Panc1 (cell line): Measurements from ENCODE around the gene ELMO1. TPM values are rescaled to one million over a fixed set of nuclear protein-coding genes. Genes with fewer than 3 reads are reported as not detected.

ENCODE experiments used
- ATAC-seq: fragments of 200-7000 bp; cut with Tn5 transposase; 2 replicates; pipeline ENCODE4 v1.9.1; 2020; ENCODE audit warnings: mild to moderate bottlenecking, moderate library complexity
- BruUV-seq: library from RNA; stranded (reverse); fragments of 400-500 nt; replicated peaks from 2 replicates; lab custom pipeline; 2021; lab: Mats Ljungman, UMichigan
- CTCF ChIA-PET: fragments of 300-600 bp; sonication (Branson Sonifier 250); formaldehyde crosslinking; loops from one replicate; lab custom pipeline; 2022; ENCODE audit warnings: antibody characterized with exemption; lab: Charles Lee
- POLR2A ChIA-PET: fragments of 300-600 bp; sonication (Branson Sonifier 250); formaldehyde crosslinking; loops from one replicate; lab custom pipeline; 2022; ENCODE audit warnings: antibody characterized with exemption; lab: Charles Lee
- DNase-seq: peaks from one replicate; pipeline ENCODE4 v3.0.0-alpha.2; 2010; ENCODE audit warnings: low read depth, low spot score
- H3K27ac ChIP-seq: 2 replicates; pipeline ENCODE4 v1.5.1; 2011; ENCODE audit warnings: mild to moderate bottlenecking, low read length, inconsistent platforms
- H3K27me3 ChIP-seq: fragments of 200-500 bp; sonication (Bioruptor generic); 2 replicates; pipeline ENCODE4 v1.6.0; 2014; ENCODE audit warnings: low read length, inconsistent platforms; ENCODE audit not compliant: control insufficient read depth, insufficient read depth
- H3K36me3 ChIP-seq: fragments of 200-500 bp; sonication (Bioruptor generic); 2 replicates; pipeline ENCODE4 v1.5.1; 2014; ENCODE audit warnings: inconsistent platforms, mild to moderate bottlenecking, low read length, moderate library complexity; ENCODE audit not compliant: control insufficient read depth, insufficient read depth
- H3K4me1 ChIP-seq: 2 replicates; pipeline ENCODE4 v1.5.1; 2011; ENCODE audit warnings: inconsistent platforms, mild to moderate bottlenecking, low read length, moderate library complexity; ENCODE audit not compliant: control insufficient read depth, insufficient read depth
- H3K4me3 ChIP-seq, 2 experiments: 2 replicates each; pipeline ENCODE4 v1.5.1; 2011 to 2012; ENCODE audit warnings: low read depth in 2 of 2, low read length in 2 of 2, mild to moderate bottlenecking in 2 of 2, inconsistent platforms in 1 of 2, moderate library complexity in 1 of 2
- H3K9me3 ChIP-seq: fragments of 200-500 bp; sonication (Bioruptor generic); 2 replicates; pipeline ENCODE4 v1.5.1; 2014; ENCODE audit warnings: low read depth, mild to moderate bottlenecking, inconsistent platforms, low read length, moderate library complexity; ENCODE audit not compliant: control insufficient read depth, insufficient read depth
- CTCF ChIP-seq: fragments of 450-650 bp; IDR thresholded peaks from 2 replicates; pipeline ENCODE4 v1.5.1; 2017; ENCODE audit warnings: mild to moderate bottlenecking
- POLR2AphosphoS5 ChIP-seq: IDR thresholded peaks from 2 replicates; pipeline ENCODE4 v1.6.1; 2012; ENCODE audit warnings: mild to moderate bottlenecking, low read depth, low read length, moderate library complexity
- SIN3A ChIP-seq: IDR thresholded peaks from 2 replicates; pipeline ENCODE4 v1.6.1; 2012; ENCODE audit warnings: low read depth, mild to moderate bottlenecking, low read length, moderate library complexity, borderline replicate concordance; ENCODE audit not compliant: insufficient read depth
- TCF7L2 ChIP-seq: IDR thresholded peaks from 2 replicates; pipeline ENCODE4 v1.6.1; 2011; ENCODE audit warnings: mild to moderate bottlenecking, low read depth, low read length, inconsistent platforms
- in situ Hi-C: cut with HindIII; loops from 2 replicates; pipeline ENCODE4 v1.10.0; 2016; ENCODE audit warnings: low sequenced_read_pairs, low pct_unique_long_range_greater_than_20kb
- intact Hi-C: fragments of 100-400 bp; cut with micrococcal nuclease; formaldehyde crosslinking; loops from one replicate; pipeline ENCODE4 v1.10.0; 2022; ENCODE audit not compliant: unreplicated experiment
- total RNA-seq: library from RNA; stranded (reverse); gene quantifications from one replicate; pipeline ENCODE4 v1.2.1, GENCODE V29; 2021; ENCODE audit not compliant: unreplicated experiment
- TF ChIP-seq, protein P1 (sequence below), 2 experiments: IDR thresholded peaks; 2 replicates each; pipeline ENCODE4 v1.6.1; 2011 to 2012; ENCODE audit warnings: low read depth in 2 of 2, control low read depth in 1 of 2, low read length in 1 of 2, mild to moderate bottlenecking in 1 of 2, moderate library complexity in 1 of 2; ENCODE audit not compliant: insufficient read depth in 1 of 2

The ELMO1 gene
- total RNA-seq, 1 experiment from 2014 or later, result 0.80 TPM

DNA sequence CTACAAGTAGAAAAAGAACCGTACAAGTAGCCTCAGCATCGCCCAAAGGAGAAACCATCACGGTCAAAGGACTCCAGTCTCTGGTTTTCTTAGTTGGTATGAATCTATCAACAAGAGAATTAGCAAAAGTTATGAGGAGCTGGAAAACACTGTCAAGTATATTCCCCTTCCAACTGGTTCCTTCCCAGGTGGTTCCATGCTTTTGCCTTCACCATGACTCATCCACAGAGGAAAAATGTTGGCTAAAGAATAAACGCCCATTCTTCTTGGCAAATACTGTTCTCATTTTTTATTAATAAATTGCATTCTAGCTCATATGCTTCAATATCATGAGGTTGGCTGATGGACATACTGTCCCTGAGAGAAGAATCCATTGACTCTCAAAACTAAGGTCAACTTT, 6.4 kb downstream of the ELMO1 start:
- POLR2A ChIA-PET, result no interaction called here
- DNase-seq (no peak), ATAC-seq (no peak)
- Histone ChIP-seq H3K9me3 (no peaks in the 10 kb centered on the region), H3K27ac (no peak overlapping the region), H3K4me3 (no peak overlapping the region), H3K27me3 (no peaks in the 10 kb centered on the region), H3K36me3 (no peaks in the 10 kb centered on the region), H3K4me1 (no peaks in the 10 kb centered on the region)
- BruUV-seq, result no TSS peak
- intact Hi-C loops, result no loop called here
- CTCF ChIA-PET, result no interaction called here
- TF ChIP-seq SIN3A, result no peak
- no peak for TF ChIP-seq TCF7L2
- TF ChIP-seq, protein P1, sequence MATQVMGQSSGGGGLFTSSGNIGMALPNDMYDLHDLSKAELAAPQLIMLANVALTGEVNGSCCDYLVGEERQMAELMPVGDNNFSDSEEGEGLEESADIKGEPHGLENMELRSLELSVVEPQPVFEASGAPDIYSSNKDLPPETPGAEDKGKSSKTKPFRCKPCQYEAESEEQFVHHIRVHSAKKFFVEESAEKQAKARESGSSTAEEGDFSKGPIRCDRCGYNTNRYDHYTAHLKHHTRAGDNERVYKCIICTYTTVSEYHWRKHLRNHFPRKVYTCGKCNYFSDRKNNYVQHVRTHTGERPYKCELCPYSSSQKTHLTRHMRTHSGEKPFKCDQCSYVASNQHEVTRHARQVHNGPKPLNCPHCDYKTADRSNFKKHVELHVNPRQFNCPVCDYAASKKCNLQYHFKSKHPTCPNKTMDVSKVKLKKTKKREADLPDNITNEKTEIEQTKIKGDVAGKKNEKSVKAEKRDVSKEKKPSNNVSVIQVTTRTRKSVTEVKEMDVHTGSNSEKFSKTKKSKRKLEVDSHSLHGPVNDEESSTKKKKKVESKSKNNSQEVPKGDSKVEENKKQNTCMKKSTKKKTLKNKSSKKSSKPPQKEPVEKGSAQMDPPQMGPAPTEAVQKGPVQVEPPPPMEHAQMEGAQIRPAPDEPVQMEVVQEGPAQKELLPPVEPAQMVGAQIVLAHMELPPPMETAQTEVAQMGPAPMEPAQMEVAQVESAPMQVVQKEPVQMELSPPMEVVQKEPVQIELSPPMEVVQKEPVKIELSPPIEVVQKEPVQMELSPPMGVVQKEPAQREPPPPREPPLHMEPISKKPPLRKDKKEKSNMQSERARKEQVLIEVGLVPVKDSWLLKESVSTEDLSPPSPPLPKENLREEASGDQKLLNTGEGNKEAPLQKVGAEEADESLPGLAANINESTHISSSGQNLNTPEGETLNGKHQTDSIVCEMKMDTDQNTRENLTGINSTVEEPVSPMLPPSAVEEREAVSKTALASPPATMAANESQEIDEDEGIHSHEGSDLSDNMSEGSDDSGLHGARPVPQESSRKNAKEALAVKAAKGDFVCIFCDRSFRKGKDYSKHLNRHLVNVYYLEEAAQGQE (IDR thresholded peaks at IDR 0.05; ENCODE audit: insufficient read depth in 1 of 2, low read depth in 2 of 2, low read length in 1 of 2), result no peak
- in situ Hi-C loops, result no loop called here

GRCh38 chr7:37441816-37442215, 6.8 kb downstream of the ELMO1 start:
- Histone ChIP-seq H3K27ac (no peak overlapping the region), H3K4me1 (no peaks in the 10 kb centered on the region), H3K27me3 (no peaks in the 10 kb centered on the region), H3K36me3 (no peaks in the 10 kb centered on the region), H3K9me3 (no peaks in the 10 kb centered on the region), H3K4me3 (no peak overlapping the region)
- in situ Hi-C loops, result no loop called here
- BruUV-seq, result no TSS peak
- TF ChIP-seq SIN3A (no peak), CTCF (no peak), POLR2AphosphoS5 (no peak), TCF7L2 (no peak)
- TF ChIP-seq, protein P1 (IDR thresholded peaks at IDR 0.05; ENCODE audit: insufficient read depth in 1 of 2, low read depth in 2 of 2, low read length in 1 of 2), result no peak
- DNase-seq, result no peak
- no peak for ATAC-seq
- POLR2A ChIA-PET, result no interaction called here
- intact Hi-C loops, result no loop called here
- CTCF ChIA-PET, result interaction anchor here (0.5 kb wide), 1 partner anchor 16 kb away, joined by 4 read pairs; no protein-coding TSS in a partner anchor
